Measurements from ENCODE around the gene NCKAP5. TPM values are rescaled to one million over a fixed set of nuclear protein-coding genes. Genes with fewer than 3 reads are reported as not detected.
"Not testable (repeated sequence)": the region's sequence is repeated elsewhere in the genome, so short reads cannot be mapped to it uniquely, and the experiment has no call there.

The NCKAP5 gene
- total RNA-seq, 1 experiment from 2014 or later, result 0.07 TPM

DNA sequence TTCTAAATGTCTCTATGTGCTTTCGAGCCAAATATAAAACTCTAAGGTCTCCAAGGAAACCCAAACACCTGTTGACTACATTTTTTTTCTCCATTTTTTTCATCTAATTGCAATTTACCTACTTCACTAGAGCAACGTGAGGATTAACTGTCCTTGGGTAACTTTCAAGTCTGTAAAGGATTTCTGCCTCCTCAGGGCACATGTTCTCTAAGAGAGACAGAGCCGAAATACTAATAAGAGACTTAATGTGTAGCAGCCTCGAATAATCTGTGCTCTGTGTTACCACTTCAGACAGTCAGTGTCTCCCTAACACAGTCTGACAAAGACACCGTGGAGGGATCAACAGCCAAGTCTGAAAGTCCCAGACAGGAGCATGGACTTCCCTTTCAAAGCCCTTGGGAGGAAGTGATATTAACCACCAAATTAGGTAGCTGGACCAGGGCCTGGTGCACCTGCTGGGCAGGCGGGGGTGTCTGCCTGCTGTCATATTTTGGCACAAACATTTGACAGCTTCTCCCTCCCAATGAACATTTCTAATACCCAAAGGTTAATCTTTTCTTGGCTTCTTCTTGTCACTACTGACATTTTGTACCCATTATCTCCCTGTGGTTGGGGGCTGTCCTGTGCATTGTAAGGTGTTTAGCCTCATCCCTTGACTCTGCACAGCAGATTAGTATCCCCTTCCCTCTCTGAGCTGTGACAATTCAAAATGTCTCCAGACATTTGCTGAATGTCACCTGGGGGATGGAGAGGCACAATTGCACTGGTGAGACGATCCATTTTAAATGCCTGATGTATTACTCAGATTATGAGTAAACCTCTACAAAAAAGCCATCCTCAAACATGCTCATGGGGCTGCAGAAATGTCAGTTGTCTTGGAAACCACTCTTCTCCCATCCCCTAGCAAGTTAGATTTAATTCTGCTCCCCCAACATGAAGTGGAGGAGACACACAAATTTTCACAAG, 852.6 kb downstream of the NCKAP5 start:
- peak; percentile 34 for DNase-seq (ENCODE audit: low spot score)

DNA sequence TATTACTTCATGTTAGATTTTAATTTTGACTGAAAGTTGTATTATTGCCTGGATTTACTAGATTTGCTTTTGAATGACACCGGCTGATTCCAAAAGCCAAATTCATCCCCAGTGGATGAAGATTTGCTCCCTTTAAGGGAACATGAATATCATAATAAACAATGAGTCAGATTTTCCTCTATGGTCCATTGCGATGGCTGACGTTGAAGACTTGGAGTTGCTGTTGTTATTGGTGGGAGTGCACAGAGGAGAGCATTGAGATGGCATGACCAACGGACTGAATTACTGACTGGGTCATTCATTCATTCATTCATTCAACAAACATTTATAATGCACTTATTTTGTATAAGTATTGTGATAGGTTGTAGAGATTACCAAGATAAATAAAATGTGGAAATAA, 864.9 kb downstream of the NCKAP5 start:
- no peak for DNase-seq (ENCODE audit: low spot score)

DNA sequence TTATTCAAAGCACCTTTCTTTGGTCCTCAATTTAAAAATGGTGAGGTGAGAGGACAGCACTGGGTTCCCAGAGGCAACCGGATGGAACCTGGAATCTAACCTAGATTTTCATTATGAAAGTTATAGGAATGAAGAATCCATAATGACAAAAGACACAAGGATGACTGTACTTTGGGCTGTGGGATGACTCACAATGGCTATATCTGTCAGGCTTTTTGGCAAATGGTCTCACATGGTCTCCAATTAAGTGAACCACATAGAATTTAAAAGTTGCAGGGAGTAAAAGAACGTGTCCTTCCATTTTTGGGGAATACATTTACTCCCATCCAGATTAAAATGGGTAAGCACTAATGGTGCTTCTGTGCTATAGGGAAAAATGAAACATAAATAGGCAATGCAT, 866.5 kb downstream of the NCKAP5 start:
- peak; percentile 44 for DNase-seq (ENCODE audit: low spot score)

DNA sequence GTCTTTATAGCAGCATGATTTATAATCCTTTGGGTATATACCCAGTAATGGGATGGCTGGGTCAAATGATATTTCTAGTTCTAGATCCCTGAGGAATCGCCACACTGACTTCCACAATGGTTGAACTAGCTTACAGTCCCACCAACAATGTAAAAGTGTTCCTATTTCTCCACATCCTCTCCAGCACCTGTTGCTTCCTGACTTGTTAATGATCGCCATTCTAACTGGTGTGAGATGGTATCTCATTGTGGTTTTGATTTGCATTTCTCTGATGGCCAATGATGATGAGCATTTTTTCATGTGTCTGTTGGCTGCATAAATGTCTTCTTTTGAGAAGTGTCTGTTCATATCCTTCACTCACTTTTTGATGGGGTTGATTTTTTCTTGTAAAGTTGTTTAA, 868.5 kb downstream of the NCKAP5 start:
- DNase-seq (ENCODE audit: low spot score), result not testable (repeated sequence)

DNA sequence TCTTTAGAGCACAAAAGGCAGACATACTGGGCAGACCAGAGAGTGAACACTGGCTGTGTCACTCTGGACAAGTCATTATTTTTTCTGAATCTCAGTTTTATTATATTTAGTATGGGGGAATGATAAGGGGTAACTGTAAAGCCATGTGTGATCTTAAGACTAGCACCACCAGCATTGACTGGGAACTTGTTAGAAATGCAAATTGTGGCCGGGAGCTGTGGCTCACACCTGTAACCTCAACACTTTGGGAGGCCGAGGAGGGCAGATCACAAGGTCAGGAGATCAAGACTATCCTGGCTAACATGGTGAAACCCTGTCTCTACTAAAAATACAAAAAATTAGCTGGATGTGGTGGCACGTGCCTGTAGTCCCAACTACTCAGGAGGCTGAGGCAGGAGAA, 869.9 kb downstream of the NCKAP5 start:
- not testable (repeated sequence) for DNase-seq (ENCODE audit: low spot score)

DNA sequence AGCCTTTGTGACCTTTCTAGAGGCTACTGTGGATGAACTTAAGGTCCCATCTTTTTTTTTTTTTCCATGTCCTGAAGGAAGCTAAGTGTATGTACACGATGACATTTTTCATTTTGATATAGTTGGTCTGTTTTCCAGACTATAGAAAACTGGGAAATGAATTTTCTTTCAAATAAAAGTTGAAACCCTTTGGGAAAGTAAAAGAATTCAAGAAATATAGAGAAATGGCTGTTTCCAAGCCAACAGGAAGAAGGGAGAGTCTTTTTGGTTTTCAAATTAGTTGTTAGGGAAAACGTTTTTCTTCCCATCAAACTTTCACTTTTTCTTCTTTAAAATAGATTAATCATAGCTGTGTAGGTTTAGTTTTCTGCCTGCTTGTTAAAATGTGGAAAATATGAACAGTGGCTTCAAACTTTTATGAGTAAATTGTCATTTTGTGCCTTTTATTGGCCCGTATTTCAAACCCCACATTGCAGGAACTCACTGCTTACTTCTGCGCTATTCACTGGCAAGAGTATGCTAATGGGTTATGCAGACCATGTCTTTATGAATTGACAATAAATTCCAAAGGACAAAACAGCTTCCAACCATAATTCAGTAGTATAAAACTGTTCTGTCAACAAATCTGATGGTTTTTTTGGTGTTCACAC, 870.6 kb downstream of the NCKAP5 start:
- no peak for DNase-seq (ENCODE audit: low spot score)

DNA sequence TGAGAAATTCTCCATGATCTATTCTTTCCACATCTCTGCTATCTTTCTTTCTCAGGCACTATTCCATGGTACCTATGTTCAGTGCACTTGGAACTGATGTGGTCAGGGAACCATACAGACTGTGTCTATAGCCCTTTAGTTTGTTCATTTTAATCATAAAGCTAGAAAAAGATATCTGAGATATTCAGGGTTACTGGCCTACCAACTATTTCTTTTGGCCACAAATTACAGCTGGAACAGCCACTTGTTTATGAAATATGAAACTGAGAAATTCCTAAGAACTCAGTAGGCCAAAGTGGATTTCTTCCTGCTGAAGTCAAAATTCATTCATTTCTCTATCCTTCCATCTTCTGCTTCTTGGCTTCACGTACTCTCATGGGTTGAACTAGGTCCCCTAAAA, 875.4 kb downstream of the NCKAP5 start:
- no peak for DNase-seq (ENCODE audit: low spot score)

DNA sequence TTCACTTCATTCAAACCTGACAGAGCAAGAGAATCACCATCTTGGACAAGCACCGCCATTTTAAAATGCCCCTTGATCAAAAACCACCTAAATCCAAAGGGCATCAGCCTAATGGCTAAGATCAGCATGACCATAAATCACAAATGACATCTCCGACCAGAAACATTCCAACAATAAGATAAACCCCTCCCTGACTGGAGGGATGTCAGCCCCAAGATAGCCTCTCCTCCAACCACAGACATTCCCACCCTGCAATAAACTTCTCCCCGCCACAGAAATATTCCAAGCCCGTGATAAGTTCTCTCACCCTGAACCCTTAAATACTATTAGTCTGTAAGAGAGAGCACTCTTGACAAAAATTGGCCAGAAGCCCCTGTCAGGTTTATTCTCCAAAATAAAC, 876.7 kb downstream of the NCKAP5 start:
- DNase-seq (ENCODE audit: low spot score), result peak; percentile 70

DNA sequence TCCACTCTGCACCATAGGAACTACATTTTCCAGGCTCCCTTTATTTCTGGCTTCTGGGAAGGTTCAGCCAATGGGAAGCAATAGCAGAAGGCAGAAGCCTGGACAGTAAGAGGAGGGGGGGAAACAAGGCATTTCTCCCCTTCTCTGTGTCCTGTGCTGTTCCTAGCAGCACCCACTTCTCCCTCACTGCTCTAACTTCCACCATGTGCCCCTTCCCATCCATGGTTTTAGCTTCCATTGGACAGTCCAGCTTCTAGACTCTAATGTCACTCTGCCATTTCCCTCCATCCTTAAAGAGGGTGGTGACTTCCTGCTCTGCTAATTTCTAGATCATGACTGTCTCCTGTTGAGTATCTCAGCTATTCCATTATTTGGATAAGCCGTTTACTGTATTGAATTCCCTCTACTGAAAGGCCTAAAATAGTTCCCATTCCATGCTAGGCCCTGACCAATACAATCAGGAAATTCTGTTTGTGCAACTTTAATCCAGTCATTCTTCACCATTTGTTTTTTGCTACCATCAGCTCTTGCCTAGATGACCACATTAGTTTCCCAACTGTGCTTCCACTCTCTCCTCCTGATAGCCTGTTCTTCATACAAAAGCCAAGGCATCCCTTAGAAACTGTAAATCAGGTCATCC, 877.5 kb downstream of the NCKAP5 start:
- no peak for DNase-seq (ENCODE audit: low spot score)

DNA sequence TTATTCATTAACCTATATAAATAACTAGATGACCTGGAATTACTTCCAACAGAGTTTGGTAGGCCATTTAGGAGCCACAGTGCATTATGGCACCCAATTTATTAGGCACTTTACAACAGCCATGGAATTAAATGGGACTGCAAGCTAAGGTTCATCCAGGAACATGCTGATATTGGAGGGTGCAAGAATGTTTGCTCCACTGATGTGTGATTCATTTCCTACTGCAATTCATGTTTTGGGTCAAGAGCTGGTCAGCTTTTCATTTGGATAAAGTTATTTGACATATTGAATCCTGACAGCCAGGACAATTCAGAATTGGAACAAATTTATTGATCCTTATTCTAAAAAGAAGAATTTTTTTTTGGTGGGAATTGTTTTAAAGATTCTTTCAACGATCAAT, 886.5 kb downstream of the NCKAP5 start:
- no peak for DNase-seq (ENCODE audit: low spot score)

DNA sequence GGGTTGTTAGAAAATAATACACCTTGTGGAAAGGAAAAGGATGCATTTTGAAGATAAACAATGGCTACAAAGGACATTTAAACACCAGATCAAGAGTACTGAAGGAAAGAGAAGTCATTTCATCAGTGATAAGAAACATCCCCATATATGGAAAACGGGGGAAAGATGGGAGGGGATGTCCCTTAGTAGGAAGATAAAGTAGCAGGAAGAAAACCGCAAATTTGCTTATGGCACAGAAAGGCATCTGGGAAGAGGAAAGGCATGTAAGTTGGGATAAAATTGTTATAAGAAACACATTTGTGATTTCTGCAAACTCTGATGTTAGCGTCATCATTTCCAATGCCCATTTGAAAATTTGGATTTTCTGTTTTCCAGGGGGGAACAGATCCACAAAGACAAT, 887.7 kb downstream of the NCKAP5 start:
- DNase-seq (ENCODE audit: low spot score), result no peak

DNA sequence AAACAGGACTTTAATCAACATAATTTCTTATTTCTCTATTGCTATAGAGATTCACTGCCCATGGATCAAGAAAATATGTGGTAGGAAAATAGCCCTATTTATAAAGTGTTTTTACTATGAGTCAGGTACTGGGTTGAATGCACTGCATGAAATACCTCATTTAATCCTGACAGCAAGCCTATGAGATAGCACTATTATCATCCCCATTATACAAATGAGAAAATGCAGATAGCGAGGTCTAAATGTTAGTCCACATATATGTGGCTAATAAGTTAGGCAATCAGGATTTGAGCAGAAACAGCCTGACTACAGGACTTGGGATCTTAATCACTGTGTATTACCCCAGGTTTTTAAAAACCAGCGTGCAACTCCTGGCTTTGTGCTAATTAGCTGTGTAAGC, 889.8 kb downstream of the NCKAP5 start:
- peak; percentile 34 for DNase-seq (ENCODE audit: low spot score)

DNA sequence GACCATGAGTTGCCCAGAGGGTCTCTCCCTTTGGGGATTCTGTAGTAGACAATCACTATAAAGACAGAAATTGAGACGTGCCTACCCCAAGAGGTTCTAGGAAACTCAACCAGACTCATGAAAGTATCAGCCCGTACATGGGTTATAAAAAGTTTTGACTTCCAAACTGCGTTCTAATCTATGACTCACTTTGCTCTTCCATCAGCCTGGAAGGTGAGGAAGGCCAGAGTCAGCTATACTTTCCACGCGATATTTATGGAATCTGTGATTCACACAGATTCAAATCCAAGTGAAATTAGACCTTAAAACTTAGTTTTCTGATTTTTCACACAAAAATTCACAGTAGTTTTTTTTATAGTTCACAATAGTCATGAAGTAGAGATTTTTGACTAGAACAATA, 890.6 kb downstream of the NCKAP5 start:
- peak; percentile 36 for DNase-seq (ENCODE audit: low spot score)

DNA sequence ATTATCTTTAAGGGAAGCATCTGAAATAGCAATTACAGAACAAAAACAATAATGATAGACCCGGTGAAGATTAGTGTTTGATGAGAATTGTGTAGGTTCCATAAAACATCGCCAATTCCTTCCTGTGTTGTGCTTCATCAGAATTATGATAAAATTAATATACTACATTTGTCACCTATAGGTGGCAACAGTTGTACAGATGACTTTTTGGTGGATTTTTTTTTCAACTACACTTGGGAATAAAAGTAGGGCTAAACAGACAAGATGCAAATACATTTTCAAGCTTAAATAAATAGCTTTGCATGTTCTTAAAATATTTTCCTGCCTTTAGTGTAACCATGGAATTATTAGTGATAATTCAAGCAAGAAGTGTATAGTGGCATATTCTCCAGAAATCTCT, 891.3 kb downstream of the NCKAP5 start:
- peak; percentile 10 for DNase-seq (ENCODE audit: low spot score)

DNA sequence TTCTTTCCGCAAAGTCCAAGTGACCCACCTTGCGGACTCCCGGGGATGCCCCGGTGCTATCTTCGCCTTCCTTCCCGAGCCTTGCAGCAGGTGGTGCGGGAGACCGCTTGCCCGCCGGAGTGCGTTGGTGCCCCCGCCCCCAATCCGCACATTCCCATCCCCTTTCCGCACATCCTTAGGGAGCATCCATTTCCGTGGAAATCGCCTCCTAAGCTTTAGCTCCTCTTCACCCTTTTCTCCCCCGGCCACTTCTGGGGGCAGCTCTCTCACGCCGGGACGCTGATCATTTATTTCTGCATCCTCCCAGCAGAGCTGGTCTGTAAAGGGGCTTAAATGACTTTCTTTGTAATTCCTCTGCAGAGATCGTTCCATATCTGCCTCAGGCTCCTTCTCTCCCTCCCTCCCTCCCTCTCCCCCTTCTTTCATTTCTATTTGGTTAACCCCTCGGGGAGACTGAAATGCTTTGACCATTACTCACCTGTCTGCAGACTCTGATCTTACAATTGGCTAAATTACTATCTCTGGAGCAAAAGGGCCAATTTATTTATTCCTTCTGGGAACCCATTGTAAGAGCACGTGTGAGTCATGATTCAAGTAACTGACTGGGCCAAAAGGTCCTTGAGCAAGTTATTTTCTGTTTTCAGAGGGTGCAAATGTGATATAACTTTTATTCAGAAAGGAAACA, 897.0 kb downstream of the NCKAP5 start:
- peak; percentile 93 for DNase-seq (ENCODE audit: low spot score)

DNA sequence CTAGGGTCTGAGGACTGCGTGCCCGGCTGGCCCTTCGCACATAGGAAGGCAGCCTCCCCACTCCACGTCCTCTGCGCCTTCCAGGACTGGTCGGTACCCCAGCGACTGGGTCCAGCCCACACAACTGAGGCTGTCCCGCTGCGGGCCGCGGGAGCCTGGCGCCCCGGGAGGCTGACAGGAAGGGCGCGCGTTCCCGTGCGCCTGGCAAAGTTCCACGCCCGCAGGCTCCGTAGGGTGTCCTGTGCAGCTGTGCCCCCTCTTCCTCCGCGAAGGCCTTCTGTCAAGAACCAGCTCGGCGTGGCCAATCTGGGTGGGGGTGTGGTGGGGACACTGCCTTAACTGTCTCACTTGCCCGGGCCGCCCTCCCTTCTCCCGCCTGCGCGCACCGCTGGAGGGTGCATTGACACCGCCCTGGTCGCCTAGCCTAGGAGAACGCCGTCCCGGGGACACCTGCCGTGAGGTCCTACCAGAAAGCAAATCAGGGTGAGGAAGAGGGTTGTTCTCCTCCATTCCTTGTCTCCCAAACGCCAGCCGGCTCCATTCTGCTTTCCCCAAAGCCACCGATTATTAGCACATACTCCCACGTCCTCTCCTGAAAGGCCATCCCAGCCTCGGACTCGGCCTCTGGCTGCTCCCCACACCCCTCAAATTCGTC, 897.6 kb downstream of the NCKAP5 start:
- peak; percentile 61 for DNase-seq (ENCODE audit: low spot score)

DNA sequence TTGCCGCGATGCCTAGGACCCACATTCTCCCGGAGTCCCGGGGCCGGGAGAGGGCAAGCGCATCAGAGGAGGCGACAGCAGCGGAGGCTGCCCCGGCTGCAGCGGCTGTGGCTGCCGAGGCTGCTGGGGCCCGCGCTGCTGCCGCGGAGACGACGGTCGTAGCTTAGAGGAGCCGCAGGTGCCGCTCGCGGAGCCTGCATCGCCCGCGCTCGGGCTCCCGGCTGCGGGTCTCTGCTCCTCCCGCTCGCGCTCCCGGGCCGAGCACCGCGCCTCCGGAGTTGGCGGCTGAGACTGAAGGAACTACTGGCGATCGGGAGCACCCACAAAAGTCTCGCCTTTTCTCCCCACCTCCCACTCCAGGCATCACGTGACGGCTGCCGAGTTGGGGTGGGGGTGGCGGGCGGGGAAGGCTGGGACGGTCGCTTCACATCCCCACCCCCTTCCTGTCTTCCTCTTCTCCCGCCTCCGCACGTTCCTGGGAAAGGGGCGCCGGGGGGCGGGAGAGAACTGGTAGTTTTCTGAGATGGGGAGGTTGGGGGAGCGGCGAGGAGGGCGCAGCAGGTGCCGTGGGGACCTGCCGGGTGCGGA, 898.3 kb downstream of the NCKAP5 start, which contains the start of gene LYPD1:
Gene LYPD1, minus strand, starts transcription at position 298 of the 588 bp plus-strand sequence. Its CDS starts 273 bp downstream, at position 25.
- peak; percentile 53 for DNase-seq (ENCODE audit: low spot score)

DNA sequence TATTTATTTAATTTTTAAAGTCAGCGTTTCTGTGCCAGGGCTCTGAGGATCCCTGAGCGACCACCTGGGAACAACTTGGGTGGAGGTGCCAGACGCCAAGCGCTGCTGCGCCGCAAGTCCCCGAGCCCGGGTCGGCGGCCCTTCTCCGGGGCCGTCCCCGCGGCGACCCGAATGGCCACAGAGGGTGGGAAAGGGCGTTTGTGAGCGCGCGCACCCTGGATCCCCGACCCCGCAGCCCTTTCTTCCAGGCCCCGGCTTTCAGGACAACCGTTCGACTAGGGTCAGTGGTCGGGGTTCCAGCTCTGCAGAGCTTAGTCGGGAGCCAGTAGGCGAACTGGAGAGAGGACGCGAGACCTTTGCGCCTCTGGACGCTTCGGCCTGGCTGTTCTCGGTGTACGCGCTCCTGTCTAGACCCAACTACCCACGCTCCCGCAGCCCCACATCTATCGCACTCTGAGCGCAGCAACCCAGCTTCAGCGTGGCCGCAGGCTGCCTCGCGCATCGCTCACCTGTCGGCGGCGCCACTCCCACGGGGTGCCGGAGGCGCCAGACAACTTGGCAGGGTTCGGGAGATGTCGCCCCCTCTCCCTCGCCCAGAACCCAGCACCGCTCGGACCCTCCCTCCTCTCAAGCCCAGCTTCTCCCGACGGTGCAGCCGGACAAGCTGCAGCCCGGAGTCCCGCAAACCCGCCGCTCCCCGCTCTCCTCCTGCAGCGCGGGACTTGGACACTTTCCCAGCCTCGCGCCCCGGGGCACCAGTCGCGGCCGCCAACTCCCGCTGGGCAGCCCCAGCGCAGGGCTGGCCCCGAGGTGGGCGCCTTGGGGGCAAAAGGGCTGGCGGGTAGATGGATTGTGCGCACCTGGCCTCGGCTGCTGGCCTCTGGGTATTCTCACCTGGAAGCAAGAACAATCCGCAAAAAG, 899.0 kb downstream of the NCKAP5 start:
- DNase-seq (ENCODE audit: low spot score), result no peak

DNA sequence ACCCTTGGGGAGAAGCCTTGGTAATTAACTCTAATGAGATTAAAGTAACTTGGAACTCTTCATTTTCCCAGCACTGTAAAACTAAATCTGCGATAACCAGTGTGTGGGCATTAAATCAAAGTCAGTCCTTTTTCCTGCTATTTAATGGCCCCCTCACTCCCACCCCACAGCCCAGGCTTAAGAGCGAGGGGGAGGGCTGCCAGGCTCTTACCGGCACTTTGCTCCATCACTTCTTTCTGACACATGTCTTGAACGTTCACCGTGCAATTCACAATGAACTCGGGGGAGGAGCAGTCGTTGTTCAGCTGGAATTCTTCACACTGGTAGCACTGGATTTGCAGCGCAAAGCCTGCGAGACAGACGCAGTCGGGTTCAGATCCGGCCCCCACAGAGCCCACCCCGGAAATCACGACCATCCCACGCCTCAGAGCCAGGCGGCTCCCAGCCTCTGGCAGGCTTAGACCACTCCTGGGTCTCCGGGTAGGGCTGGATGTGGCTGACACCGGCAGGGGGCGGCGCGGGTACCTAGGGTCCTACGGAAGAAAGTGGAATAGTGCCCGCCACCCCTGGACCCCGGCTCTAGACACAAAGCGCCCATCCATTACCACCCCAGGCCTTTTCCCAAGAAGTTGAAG, 900.0 kb downstream of the NCKAP5 start:
- DNase-seq (ENCODE audit: low spot score), result no peak

Data from A172 (cell line).